HepG2 (cell line): Measurements from ENCODE around the gene ABCC10. TPM values are rescaled to one million over a fixed set of nuclear protein-coding genes. Genes with fewer than 3 reads are reported as not detected.

Experiments
- ATM ChIP-seq: fragments of 450-650 bp; IDR thresholded peaks from 2 replicates; pipeline ENCODE4 v1.7.1; 2017; ENCODE audit warnings: mild to moderate bottlenecking, borderline replicate concordance
- ELF3 ChIP-seq: IDR thresholded peaks from 2 replicates; pipeline ENCODE4 v1.6.1; 2016; ENCODE audit warnings: missing genetic modification reagents, missing compliant biosample characterization
- HOXA5 ChIP-seq: sonication (generic); formaldehyde crosslinking; IDR thresholded peaks from 2 replicates; pipeline ENCODE4 v1.4.0; 2020; ENCODE audit warnings: missing genetic modification reagents
- HOXD1 ChIP-seq: sonication (generic); formaldehyde crosslinking; IDR thresholded peaks from 2 replicates; pipeline ENCODE4 v1.5.0; 2020; ENCODE audit warnings: missing genetic modification reagents
- MBNL3 ChIP-seq: fragments of 250-450 bp; sonication (Bioruptor Pico); conservative IDR thresholded peaks from 2 replicates; pipeline ENCODE4 v1.8.0; 2022; ENCODE audit warnings: mild to moderate bottlenecking, inconsistent platforms
- STAG1 ChIP-seq: sonication (generic); formaldehyde crosslinking; IDR thresholded peaks from 2 replicates; pipeline ENCODE4 v1.4.0; 2020; ENCODE audit warnings: missing genetic modification reagents
- ZC3H13 ChIP-seq: sonication (generic); formaldehyde crosslinking; IDR thresholded peaks from 2 replicates; pipeline ENCODE4 v1.8.1; 2023; ENCODE audit warnings: mild to moderate bottlenecking, missing genetic modification reagents, moderate library complexity
- ZNF225 ChIP-seq: sonication (generic); formaldehyde crosslinking; IDR thresholded peaks from 2 replicates; pipeline ENCODE4 v1.4.0; 2020; ENCODE audit warnings: mild to moderate bottlenecking, missing genetic modification reagents
- ZNF263 ChIP-seq: sonication (generic); formaldehyde crosslinking; IDR thresholded peaks from 2 replicates; pipeline ENCODE4 v1.4.0; 2020; ENCODE audit warnings: missing genetic modification reagents
- ZNF34 ChIP-seq: sonication (generic); formaldehyde crosslinking; IDR thresholded peaks from 2 replicates; pipeline ENCODE4 v1.4.0; 2020; ENCODE audit warnings: mild to moderate bottlenecking, missing genetic modification reagents, borderline replicate concordance
- ZSCAN25 ChIP-seq: sonication (generic); formaldehyde crosslinking; IDR thresholded peaks from 2 replicates; pipeline ENCODE4 v1.8.0; 2022; ENCODE audit warnings: mild to moderate bottlenecking, missing genetic modification reagents
- polyA plus RNA-seq, 8 experiments: library from polyadenylated mRNA; depleted of rRNA in 3 of 8; stranded (reverse) in 7 of 8; unstranded in 1 of 8; fragments of >200 nt; fragmentation: Illumina TruSeq in 4 of 8; extraction: Trizol in 4 of 8; gene quantifications; 2 replicates each; pipeline versions ENCODE4 v1.2.1 to v1.2.3, GENCODE V29; 2011 to 2016; ENCODE audit warnings: low read depth in 4 of 8, missing spikeins in 1 of 8, mixed read lengths in 1 of 8; ENCODE audit not compliant: insufficient read depth in 1 of 8
- total RNA-seq, 5 experiments: library from RNA; depleted of rRNA; stranded (reverse); fragments of >200 nt; fragmentation: Illumina TruSeq; extraction: Trizol; gene quantifications; 2 replicates each; pipeline ENCODE4 v1.2.3, GENCODE V29; 2016; ENCODE audit warnings: low read depth in 1 of 5
- TF ChIP-seq, protein P1 (sequence below), 2 experiments: fragments of 450-650 bp in 1 of 2; sonication (generic) in 1 of 2; formaldehyde crosslinking; IDR thresholded peaks; 2 replicates each; pipeline versions ENCODE4 v1.5.0 to v1.8.0; 2020 to 2022; ENCODE audit warnings: mild to moderate bottlenecking in 1 of 2, missing genetic modification reagents in 1 of 2
- TF ChIP-seq, protein P2 (sequence below): sonication (generic); formaldehyde crosslinking; IDR thresholded peaks from 2 replicates; pipeline ENCODE4 v1.9.0; 2022; ENCODE audit warnings: missing genetic modification reagents, mild to moderate bottlenecking, borderline replicate concordance
- TF ChIP-seq, protein P3 (sequence below): sonication (generic); formaldehyde crosslinking; IDR thresholded peaks from 2 replicates; pipeline ENCODE4 v1.5.0; 2020; ENCODE audit warnings: mild to moderate bottlenecking, missing genetic modification reagents
- TF ChIP-seq, protein P4 (sequence below): sonication (generic); formaldehyde crosslinking; IDR thresholded peaks from 2 replicates; pipeline ENCODE4 v1.4.0; 2020; ENCODE audit warnings: missing genetic modification reagents
- TF ChIP-seq, protein P5 (sequence below): sonication (generic); formaldehyde crosslinking; IDR thresholded peaks from 2 replicates; pipeline ENCODE4 v1.5.1; 2020; ENCODE audit warnings: missing genetic modification reagents, mild to moderate bottlenecking, borderline replicate concordance

ABCC10 gene
- total and polyA plus RNA-seq, 2 of the 13 experiments (the other 11 are each of a cell fraction or from before 2014, with no cell fraction given), result 16.0 to 24.3 TPM

DNA sequence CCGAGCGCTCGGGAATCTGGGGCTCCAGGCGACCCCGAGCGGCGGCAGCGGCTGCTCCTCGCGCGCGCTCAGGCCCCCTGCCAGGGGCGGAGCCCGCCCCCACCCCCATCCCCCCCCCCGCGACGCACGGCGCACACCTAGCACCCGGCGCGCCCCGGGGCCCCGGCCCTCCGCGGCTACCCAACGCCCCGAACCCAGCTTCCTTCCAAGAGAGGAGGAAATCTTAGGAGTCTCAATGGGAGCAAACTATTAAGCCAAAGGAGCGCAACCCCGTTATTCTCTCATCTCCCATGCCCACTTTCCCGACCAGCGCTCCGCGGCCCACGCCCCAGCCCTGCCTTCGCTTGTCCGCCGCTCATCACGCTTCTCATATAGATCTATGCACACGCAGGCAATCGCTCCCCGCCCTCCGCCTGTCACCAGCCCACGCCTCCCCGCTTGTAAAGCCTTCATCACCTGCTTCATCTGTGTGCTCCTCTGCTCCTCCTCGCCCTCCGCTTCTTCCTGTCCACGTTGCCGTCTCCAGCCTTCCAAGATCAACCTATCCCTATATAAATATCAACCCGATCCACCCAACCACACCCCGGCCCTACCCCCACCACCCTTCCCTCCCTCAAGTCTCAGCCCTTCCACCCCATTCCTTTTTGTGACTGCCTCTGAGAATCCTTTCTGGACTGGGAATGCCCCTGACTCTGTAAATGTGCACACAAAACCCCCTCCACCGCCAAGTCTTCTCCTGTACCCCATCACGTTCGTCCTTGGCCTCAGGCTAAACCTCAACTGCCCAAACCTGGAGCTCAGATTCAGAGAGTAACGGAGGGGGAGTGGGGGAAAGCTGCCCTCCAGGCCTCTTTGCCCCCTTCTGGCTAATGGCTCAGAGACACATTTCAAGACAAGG lies 28.4 kb downstream of the ABCC10 start, which contains the start of gene DLK2 (continued):
- TF ChIP-seq, protein P1, sequence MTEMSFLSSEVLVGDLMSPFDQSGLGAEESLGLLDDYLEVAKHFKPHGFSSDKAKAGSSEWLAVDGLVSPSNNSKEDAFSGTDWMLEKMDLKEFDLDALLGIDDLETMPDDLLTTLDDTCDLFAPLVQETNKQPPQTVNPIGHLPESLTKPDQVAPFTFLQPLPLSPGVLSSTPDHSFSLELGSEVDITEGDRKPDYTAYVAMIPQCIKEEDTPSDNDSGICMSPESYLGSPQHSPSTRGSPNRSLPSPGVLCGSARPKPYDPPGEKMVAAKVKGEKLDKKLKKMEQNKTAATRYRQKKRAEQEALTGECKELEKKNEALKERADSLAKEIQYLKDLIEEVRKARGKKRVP (CRISPR knock-in tag; IDR thresholded peaks at IDR 0.05), result 0 out of 4 replicates have a peak, but pooled peaks of 1 of the 2 experiments have one; percentile 10
- TF ChIP-seq STAG1 (CRISPR knock-in tag) (0 out of 2 replicates have a peak, but pooled peaks have one; percentile 19), ZNF34 (CRISPR knock-in tag) (no peak), MBNL3 (CRISPR knock-in tag) (no peak), ATM (no peak), ZNF263 (peak; percentile 55), ZSCAN25 (CRISPR knock-in tag) (0 out of 2 replicates have a peak, but pooled peaks have one; percentile 21), HOXA5 (CRISPR knock-in tag) (0 out of 2 replicates have a peak, but pooled peaks have one; percentile 3), ZNF225 (CRISPR knock-in tag) (peak; percentile 49; the same call in 1 of the 2 replicates), HOXD1 (CRISPR knock-in tag) (0 out of 2 replicates have a peak, but pooled peaks have one; percentile 33), ZC3H13 (CRISPR knock-in tag) (peak; percentile 57; the same call in 1 of the 2 replicates), ELF3 (CRISPR knock-in tag) (no peak)
- TF ChIP-seq, protein P2, sequence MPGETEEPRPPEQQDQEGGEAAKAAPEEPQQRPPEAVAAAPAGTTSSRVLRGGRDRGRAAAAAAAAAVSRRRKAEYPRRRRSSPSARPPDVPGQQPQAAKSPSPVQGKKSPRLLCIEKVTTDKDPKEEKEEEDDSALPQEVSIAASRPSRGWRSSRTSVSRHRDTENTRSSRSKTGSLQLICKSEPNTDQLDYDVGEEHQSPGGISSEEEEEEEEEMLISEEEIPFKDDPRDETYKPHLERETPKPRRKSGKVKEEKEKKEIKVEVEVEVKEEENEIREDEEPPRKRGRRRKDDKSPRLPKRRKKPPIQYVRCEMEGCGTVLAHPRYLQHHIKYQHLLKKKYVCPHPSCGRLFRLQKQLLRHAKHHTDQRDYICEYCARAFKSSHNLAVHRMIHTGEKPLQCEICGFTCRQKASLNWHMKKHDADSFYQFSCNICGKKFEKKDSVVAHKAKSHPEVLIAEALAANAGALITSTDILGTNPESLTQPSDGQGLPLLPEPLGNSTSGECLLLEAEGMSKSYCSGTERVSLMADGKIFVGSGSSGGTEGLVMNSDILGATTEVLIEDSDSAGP (CRISPR knock-in tag), result 0 out of 2 replicates have a peak, but pooled peaks have one; percentile 42
- TF ChIP-seq, protein P3, sequence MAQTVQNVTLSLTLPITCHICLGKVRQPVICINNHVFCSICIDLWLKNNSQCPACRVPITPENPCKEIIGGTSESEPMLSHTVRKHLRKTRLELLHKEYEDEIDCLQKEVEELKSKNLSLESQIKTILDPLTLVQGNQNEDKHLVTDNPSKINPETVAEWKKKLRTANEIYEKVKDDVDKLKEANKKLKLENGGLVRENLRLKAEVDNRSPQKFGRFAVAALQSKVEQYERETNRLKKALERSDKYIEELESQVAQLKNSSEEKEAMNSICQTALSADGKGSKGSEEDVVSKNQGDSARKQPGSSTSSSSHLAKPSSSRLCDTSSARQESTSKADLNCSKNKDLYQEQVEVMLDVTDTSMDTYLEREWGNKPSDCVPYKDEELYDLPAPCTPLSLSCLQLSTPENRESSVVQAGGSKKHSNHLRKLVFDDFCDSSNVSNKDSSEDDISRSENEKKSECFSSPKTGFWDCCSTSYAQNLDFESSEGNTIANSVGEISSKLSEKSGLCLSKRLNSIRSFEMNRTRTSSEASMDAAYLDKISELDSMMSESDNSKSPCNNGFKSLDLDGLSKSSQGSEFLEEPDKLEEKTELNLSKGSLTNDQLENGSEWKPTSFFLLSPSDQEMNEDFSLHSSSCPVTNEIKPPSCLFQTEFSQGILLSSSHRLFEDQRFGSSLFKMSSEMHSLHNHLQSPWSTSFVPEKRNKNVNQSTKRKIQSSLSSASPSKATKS (CRISPR knock-in tag), result no peak
- TF ChIP-seq, protein P4, sequence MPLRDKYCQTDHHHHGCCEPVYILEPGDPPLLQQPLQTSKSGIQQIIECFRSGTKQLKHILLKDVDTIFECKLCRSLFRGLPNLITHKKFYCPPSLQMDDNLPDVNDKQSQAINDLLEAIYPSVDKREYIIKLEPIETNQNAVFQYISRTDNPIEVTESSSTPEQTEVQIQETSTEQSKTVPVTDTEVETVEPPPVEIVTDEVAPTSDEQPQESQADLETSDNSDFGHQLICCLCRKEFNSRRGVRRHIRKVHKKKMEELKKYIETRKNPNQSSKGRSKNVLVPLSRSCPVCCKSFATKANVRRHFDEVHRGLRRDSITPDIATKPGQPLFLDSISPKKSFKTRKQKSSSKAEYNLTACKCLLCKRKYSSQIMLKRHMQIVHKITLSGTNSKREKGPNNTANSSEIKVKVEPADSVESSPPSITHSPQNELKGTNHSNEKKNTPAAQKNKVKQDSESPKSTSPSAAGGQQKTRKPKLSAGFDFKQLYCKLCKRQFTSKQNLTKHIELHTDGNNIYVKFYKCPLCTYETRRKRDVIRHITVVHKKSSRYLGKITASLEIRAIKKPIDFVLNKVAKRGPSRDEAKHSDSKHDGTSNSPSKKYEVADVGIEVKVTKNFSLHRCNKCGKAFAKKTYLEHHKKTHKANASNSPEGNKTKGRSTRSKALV (CRISPR knock-in tag), result peak; percentile 29; the same call in 1 of the 2 replicates
- TF ChIP-seq, protein P5, sequence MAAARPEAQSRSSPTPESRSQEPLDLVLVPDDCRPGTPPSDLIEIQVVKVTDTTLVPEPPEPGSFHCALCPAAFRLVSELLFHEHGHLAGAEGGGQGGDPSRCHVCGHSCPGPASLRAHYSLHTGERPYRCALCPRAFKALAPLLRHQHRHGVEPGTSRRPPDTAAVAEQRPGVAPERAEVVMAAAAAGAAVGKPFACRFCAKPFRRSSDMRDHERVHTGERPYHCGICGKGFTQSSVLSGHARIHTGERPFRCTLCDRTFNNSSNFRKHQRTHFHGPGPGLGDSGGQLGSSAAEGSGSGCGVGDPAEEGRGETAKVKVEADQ (CRISPR knock-in tag), result peak; percentile 87
